ENCODE results near the gene PKIG. TPM values are rescaled to one million over a fixed set of nuclear protein-coding genes. Genes with fewer than 3 reads are reported as not detected.

The PKIG gene
- total and polyA plus RNA-seq, 2 donors (not counting 3 experiments of a cell fraction or from before 2014, with no cell fraction given), result 135 to 167 TPM

- dilution Hi-C loops (cut with MboI; ENCODE audit: extremely low pct_ligation_motif_present, low sequenced_read_pairs), result no loop called here
- FAIRE-seq, result no peak
These were observed 47.2 kb downstream of the PKIG start for GRCh38 chr20:44629542-44629941.

More at GRCh38 chr20:44629542-44629941, 47.2 kb downstream of the PKIG start:
- H3K9me1 ChIP-seq (replicated peaks; ENCODE audit: control insufficient read depth, extremely low read depth, insufficient read depth, low read length), result no peaks in the 10 kb centered on the region
- no TSS peak for BruUV-seq (replicated peaks)
- TF ChIP-seq EZH2 (IDR thresholded peaks at IDR 0.05; ENCODE audit: borderline replicate concordance, low read depth, low read length, severe bottlenecking), result no peak
- TF ChIP-seq POLR2A (IDR thresholded peaks at IDR 0.05; ENCODE audit: low read depth, low read length), result no peak
- no peak for TF ChIP-seq POLR2AphosphoS5 (IDR thresholded peaks at IDR 0.05; ENCODE audit: insufficient read depth, low read depth, low read length)
- no peak for TF ChIP-seq FOS (IDR thresholded peaks at IDR 0.05; ENCODE audit: borderline replicate concordance, insufficient read depth, low read length)
- no peak for TF ChIP-seq CTCF (IDR thresholded peaks at IDR 0.05; ENCODE audit: extremely low read depth in 1 of 2, insufficient read depth in 1 of 2, low read depth in 1 of 2, low read length in 2 of 2)
- no peak for TF ChIP-seq GATA2 (IDR thresholded peaks at IDR 0.05; ENCODE audit: insufficient read depth, insufficient read length, low read depth, low read length)
- H3K36me3 ChIP-seq (ENCODE audit: control insufficient read depth in 2 of 2, extremely low read depth in 1 of 2, insufficient read depth in 2 of 2, low read length in 2 of 2), result no peaks in the 10 kb centered on the region
- ChIA-PET CTCF (interaction anchor here (1.8 kb wide), 1 partner anchor 54 kb away, joined by 7 read pairs; no protein-coding TSS in a partner anchor), POLR2A (no interaction called here)
- H3K27me3 ChIP-seq (ENCODE audit: control insufficient read depth in 2 of 2, insufficient read depth in 2 of 2, low read length in 2 of 2), result no peaks in the 10 kb centered on the region
- H3K4me1 ChIP-seq (ENCODE audit: control insufficient read depth, extremely low read depth, insufficient read depth, low read length), result no peaks in the 10 kb centered on the region
- H3K9me3 ChIP-seq (replicated peaks; ENCODE audit: control insufficient read depth, insufficient read depth, low read length), result no peaks in the 10 kb centered on the region
- intact Hi-C loops (cut with micrococcal nuclease), result no loop called here
- no peaks in the 10 kb centered on the region for H3K79me2 ChIP-seq (ENCODE audit: control insufficient read depth, insufficient read depth, low read length)
- H3K4me3 ChIP-seq (replicated peaks in 1 of 3; ENCODE audit: insufficient read depth in 1 of 3, low read depth in 1 of 3, low read length in 3 of 3), result no peak overlapping the region
- H3K9ac ChIP-seq (replicated peaks; ENCODE audit: extremely low read depth, insufficient read depth, low read length), result no peak overlapping the region
- no peak overlapping the region for H3K4me2 ChIP-seq (ENCODE audit: insufficient read depth, low read length)
- no peak overlapping the region for H3K27ac ChIP-seq (ENCODE audit: insufficient read depth, low read depth, low read length)
- peak; percentile 48 for DNase-seq (ENCODE audit: low read depth, low spot score)
- no peak overlapping the region for H2AFZ ChIP-seq (ENCODE audit: low read depth, low read length)
- no peaks in the 10 kb centered on the region for H4K20me1 ChIP-seq (replicated peaks; ENCODE audit: control insufficient read depth, extremely low read depth, insufficient read depth, low read length)
